ENCODE data around the gene ABCB11. TPM values are rescaled to one million over a fixed set of nuclear protein-coding genes. Genes with fewer than 3 reads are reported as not detected.
A peak's percentile ranks its signal among the peaks of the same experiment; 100 is the strongest.
"Not testable (repeated sequence)": the region's sequence is repeated elsewhere in the genome, so short reads cannot be mapped to it uniquely, and the experiment has no call there.

ABCB11 gene
- total RNA-seq, 1 experiment from 2014 or later = 0.12 TPM

- no peaks in the 10 kb centered on the region for H3K79me2 ChIP-seq (ENCODE audit: insufficient read depth, low read length)
- RAD21 ChIA-PET (ENCODE audit: low non-redundant PET in 1 of 2, low total read pairs in 2 of 2, uncharacterized antibody in 2 of 2, unreplicated experiment in 2 of 2) = interaction anchor here in 1 of 2 experiments (0.7 kb wide), 1 partner anchor 385 kb away, joined by 4 read pairs; no protein-coding TSS in a partner anchor
- peaks cover 3 to 22% of the 10 kb centered on the region in 2 experiments; a peak in 3 of 4 replicates for H3K4me1 ChIP-seq (ENCODE audit: control insufficient read depth in 1 of 2, insufficient read depth in 2 of 2, low read length in 2 of 2)
- TF ChIP-seq FOSL1 (IDR thresholded peaks at IDR 0.05; ENCODE audit: low read depth) = no peak
- no peak for TF ChIP-seq CBX3 (IDR thresholded peaks at IDR 0.05; ENCODE audit: low read depth)
- no peak for TF ChIP-seq EZH2 (IDR thresholded peaks at IDR 0.05)
- no peak for TF ChIP-seq EGR1 (IDR thresholded peaks at IDR 0.05; ENCODE audit: low read depth)
- TF ChIP-seq ZFX (IDR thresholded peaks at IDR 0.05) = no peak
- TF ChIP-seq POLR2AphosphoS5 (IDR thresholded peaks at IDR 0.05; ENCODE audit: low read depth, low read length) = no peak
- H3K4me2 ChIP-seq (ENCODE audit: low read length) = peak overlapping the region; percentile 46; the same call in 1 of the 2 replicates
- POLR2A ChIA-PET = no interaction called here
- H2AFZ ChIP-seq (ENCODE audit: low read depth, low read length, poor library complexity, severe bottlenecking) = peak overlapping the region; percentile 91
- no peaks in the 10 kb centered on the region for H3K36me3 ChIP-seq (ENCODE audit: control insufficient read depth in 1 of 2, insufficient read depth in 2 of 2, low read length in 2 of 2)
- H3K9me3 ChIP-seq (ENCODE audit: control insufficient read depth in 1 of 2, insufficient read depth in 1 of 2, low read depth in 1 of 2, low read length in 2 of 2) = no peaks in the 10 kb centered on the region
- intact Hi-C loops (cut with micrococcal nuclease) = no loop called here
- H3K27ac ChIP-seq (ENCODE audit: low read depth, low read length) = no peak overlapping the region
- DNase-seq (ENCODE audit: low read depth, low spot score) (no peak), ATAC-seq (no peak)
- no peaks in the 10 kb centered on the region for H3K9me2 ChIP-seq (ENCODE audit: insufficient read depth)
- BruUV-seq (replicated peaks) = no TSS peak
- H3K27me3 ChIP-seq (ENCODE audit: insufficient read depth, low read length) = no peaks in the 10 kb centered on the region
- H3K4me3 ChIP-seq (replicated peaks in 1 of 2; ENCODE audit: low read depth in 1 of 2, low read length in 2 of 2) = no peak overlapping the region
- H4K20me1 ChIP-seq (ENCODE audit: insufficient read depth) = no peaks in the 10 kb centered on the region
- H3K9ac ChIP-seq (ENCODE audit: low read length) = no peak overlapping the region
- CTCF ChIA-PET = no interaction called here
These were observed 18.1 kb downstream of the ABCB11 start for GRCh38 chr2:169012812-169013627.

GRCh38 chr2:169012191-169012792 lies 18.8 kb downstream of the ABCB11 start:
- TF ChIP-seq CEBPB (IDR thresholded peaks at IDR 0.05; ENCODE audit: low read depth) (peak; percentile 27; the same call in 1 of the 2 replicates), JUND (IDR thresholded peaks at IDR 0.05) (peak; percentile 91), YY1 (IDR thresholded peaks at IDR 0.05; ENCODE audit: extremely low read depth, insufficient replicate concordance, low read depth, low read length) (peak; percentile 26), SRF (IDR thresholded peaks at IDR 0.05; ENCODE audit: low read depth) (peak; percentile 36; the same call in 1 of the 2 replicates), SP1 (IDR thresholded peaks at IDR 0.05; ENCODE audit: low read depth) (peak; percentile 79), FOSL1 (IDR thresholded peaks at IDR 0.05; ENCODE audit: low read depth) (peak; percentile 84), POLR2AphosphoS5 (IDR thresholded peaks at IDR 0.05; ENCODE audit: low read depth, low read length) (0 out of 2 replicates have a peak, but pooled peaks have one; percentile 33), MAX (IDR thresholded peaks at IDR 0.05) (peak; percentile 84), CBX3 (IDR thresholded peaks at IDR 0.05; ENCODE audit: low read depth) (peak; percentile 95)
- H3K36me3 ChIP-seq (ENCODE audit: control insufficient read depth in 1 of 2, insufficient read depth in 2 of 2, low read length in 2 of 2); H3K4me3 ChIP-seq (replicated peaks in 1 of 2; ENCODE audit: low read depth in 1 of 2, low read length in 2 of 2); POLR2A ChIA-PET; H3K9ac ChIP-seq (ENCODE audit: low read length); H3K9me3 ChIP-seq (ENCODE audit: control insufficient read depth in 1 of 2, insufficient read depth in 1 of 2, low read depth in 1 of 2, low read length in 2 of 2); intact Hi-C loops (cut with micrococcal nuclease); H3K79me2 ChIP-seq (ENCODE audit: insufficient read depth, low read length); H4K20me1 ChIP-seq (ENCODE audit: insufficient read depth); H3K9me2 ChIP-seq (ENCODE audit: insufficient read depth); BruUV-seq (replicated peaks); CTCF ChIA-PET; H3K27me3 ChIP-seq (ENCODE audit: insufficient read depth, low read length): not testable (repeated sequence)
- ATAC-seq = peak; percentile 99
- peak; percentile 87 for DNase-seq (ENCODE audit: low read depth, low spot score)
- Histone ChIP-seq H3K4me1 (ENCODE audit: control insufficient read depth in 1 of 2, insufficient read depth in 2 of 2, low read length in 2 of 2) (peaks cover 3 to 22% of the 10 kb centered on the region in 2 experiments; a peak in 3 of 4 replicates), H3K4me2 (ENCODE audit: low read length) (peak overlapping the region; percentile 46), H2AFZ (ENCODE audit: low read depth, low read length, poor library complexity, severe bottlenecking) (peak overlapping the region; percentile 91), H3K27ac (ENCODE audit: low read depth, low read length) (peak overlapping the region; percentile 24; the same call in 1 of the 2 replicates)
- RAD21 ChIA-PET (ENCODE audit: low non-redundant PET in 1 of 2, low total read pairs in 2 of 2, uncharacterized antibody in 2 of 2, unreplicated experiment in 2 of 2) = interaction anchor here in 1 of 2 experiments (0.7 kb wide), 1 partner anchor 385 kb away, joined by 4 read pairs; no protein-coding TSS in a partner anchor

All from HCT116 (cell line).